GM18861 (cell line): Measurements from ENCODE around the gene HIPK2.
"Not testable (repeated sequence)": the region's sequence is repeated elsewhere in the genome, so short reads cannot be mapped to it uniquely, and the experiment has no call there.

Source experiments
- ATAC-seq: cut with Tn5 transposase; IDR thresholded peaks from one replicate; pipeline ENCODE4 v1.9.1; 2021; ENCODE audit not compliant: unreplicated experiment

Gene HIPK2

GRCh38 chr7:139631520-139632031 is 146.2 kb downstream of the HIPK2 start:
- no peak for ATAC-seq

GRCh38 chr7:139630643-139631519 is 146.9 kb downstream of the HIPK2 start:
- ATAC-seq: no peak

DNA sequence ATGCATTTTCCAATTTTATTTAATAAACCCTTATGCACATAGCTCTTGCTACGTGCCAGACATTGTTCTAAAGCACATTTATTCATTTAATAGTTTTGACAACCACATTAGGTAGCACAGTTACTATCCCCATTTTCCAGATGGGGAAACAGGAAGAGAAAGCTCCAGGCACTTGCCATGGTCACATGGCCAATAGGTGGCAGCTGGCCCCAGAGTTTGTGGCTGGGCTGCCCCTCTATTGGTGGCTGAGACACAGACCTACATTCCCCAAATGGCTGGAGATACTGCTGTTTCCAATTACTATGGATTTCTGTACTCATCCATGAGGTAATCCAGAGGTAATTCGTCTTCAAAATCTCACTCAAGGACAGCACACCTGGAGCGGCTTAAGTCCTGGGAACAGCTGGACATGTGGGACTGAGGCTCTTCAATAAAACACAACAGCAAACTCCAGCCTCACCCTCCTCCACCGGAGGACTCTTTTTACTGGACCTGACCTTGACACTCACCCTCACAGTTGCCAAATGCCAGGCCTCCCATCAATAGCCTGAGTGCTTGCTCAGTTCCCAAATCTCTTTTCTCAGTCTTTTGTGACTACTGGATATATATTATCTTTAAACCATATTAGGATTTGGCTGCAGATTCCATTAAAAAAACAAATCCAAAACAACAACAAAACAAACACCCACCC is 148.3 kb downstream of the HIPK2 start:
- ATAC-seq: no peak

GRCh38 chr7:139627831-139628230 is 150.0 kb downstream of the HIPK2 start:
- no peak for ATAC-seq

- ATAC-seq: no peak
These were observed 151.0 kb downstream of the HIPK2 start for GRCh38 chr7:139626817-139627216.

DNA sequence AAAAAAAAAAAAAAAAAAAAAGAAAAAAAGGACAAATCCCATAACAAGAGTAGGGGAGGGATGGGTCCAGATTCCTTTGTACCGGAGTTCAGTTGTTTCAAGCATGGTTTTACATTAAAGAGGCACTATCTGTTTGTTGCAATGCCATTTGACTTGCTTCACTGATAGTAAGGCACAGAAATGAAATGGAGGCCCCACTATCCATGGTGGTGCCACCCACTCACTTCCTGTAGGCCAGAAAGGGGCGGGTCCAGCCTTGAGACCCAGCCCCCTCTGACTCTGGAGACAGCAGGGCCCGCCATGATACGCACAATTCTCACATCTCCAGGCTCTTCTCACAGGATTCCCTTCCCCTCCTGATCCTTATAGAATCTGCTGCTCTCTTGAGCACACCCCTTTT is 154.3 kb downstream of the HIPK2 start:
- no peak for ATAC-seq

DNA sequence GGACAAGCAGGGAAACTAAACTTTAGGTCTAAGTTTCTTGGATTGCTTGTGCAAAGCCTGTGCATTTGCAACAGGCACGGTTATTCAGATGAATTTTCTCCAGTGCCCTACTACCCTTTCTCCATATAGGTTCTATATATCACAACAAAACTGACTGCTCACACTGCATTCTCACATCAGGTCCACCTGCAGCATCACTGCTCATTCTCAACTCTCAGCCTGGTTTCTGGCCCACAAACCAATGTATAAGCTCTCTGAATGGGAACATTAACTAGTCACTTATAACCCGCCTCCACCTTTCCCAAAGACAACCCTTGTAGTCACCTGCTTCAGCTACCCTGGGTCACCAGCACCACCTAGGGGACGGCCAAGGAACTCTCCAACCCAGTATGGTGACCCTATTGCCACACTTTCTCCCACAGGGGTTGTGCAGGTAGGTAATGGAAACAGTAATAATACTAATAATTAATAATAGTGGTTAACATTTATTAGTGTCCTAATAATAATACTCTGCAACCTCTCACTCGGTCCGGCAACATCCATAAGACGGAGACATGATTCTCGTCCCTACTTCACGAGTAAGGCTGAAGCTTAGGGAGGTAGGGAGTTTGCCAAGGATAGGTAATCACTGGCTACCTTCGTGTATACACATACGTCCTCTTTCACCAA is 157.0 kb downstream of the HIPK2 start:
- ATAC-seq: no peak

DNA sequence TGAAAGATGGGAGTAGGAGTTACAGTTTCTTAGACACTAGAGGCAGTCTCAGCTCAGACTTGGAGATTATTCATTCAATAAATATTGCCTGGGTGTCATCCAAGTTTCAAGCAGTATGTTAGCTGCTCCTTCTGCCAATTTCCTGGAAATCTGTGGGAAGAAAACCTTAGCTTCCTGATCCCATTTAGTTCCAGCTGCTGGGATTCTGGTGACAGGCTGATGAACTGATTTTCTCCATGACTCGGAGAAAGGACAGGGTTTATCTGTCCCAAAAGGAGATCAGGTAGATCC is 158.5 kb downstream of the HIPK2 start:
- ATAC-seq: no peak

DNA sequence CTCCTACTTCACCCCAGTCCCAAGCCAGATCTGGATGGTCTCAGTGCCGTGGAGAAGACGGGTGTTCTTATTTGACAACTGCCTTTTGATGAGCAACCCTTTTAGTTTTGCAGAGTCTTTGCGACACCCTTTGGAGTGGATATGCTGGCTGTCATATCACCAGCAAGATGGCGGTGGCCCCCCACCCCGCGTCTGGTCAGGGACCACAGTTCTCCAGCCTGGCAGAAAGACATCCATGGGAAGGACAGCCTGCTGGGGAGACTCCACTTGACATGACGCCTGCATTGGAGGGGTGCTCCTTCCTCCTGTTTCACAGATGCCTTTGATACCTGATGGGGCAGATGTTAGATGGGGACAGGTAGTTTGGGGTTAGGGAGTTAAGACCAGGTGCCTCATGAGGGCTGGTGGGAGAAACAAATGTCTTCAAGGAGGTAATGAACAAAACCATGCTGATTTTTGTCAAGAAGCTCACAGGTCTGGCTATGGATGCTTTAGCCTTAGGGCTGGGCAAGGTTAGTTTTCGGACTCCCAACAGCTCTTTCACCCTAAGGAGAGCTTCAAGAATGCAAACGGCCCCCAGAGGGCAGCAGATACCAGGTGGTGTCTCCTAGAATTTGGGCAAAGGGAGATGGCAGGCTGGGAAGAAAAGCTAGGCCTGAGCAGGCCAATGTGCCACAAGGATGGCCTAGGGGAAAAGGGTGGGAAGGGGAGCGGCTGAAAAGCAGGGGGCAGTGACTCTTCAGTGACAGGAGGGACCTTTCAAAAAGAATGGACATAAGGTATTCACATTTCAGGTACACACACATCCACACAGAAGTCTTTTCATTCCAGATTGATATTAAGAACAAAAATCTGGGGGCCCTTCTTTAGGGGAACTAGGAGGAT is 159.1 kb downstream of the HIPK2 start:
- ATAC-seq: no peak

DNA sequence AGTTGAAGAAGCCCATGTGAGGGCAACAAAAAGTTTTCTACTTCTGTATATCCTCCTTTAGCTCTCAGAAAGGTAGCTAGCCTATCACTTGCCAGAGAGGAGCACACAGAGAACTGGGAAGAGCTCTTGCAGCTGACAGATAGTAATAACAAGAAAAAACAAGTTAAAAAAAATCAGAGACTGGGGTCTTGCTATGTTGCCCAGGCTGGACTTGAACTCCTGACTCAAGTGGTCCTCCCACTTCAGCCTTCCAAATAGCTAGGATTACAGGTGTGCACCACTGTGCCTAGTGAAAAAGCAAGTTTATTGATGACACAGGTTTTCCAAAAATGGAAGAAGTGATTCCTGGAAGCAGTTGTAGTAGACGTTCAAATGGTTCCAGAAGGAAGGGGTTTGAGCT is 160.7 kb downstream of the HIPK2 start:
- no peak for ATAC-seq

GRCh38 chr7:139614886-139615285 is 162.9 kb downstream of the HIPK2 start:
- ATAC-seq: no peak

GRCh38 chr7:139613971-139614411 is 163.8 kb downstream of the HIPK2 start:
- no peak for ATAC-seq

DNA sequence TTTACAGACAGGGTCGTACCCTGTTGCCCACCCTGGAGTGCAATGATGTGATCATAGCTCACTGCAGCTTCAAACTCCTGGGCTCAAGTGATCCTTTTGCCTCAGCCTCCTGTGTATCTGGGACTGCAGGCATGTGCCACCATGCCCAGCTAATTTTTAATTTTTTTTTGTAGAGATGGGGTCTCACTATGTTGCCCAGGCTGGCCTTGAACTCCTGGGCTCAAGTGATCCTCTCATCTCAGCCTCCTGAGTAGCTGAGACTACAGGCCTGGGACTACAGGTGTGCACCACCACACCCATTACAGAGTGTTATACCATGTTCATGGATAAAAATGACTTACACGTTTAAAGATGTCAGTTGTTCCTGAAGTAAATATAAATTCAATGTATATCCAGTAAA is 166.2 kb downstream of the HIPK2 start:
- not testable (repeated sequence) for ATAC-seq

DNA sequence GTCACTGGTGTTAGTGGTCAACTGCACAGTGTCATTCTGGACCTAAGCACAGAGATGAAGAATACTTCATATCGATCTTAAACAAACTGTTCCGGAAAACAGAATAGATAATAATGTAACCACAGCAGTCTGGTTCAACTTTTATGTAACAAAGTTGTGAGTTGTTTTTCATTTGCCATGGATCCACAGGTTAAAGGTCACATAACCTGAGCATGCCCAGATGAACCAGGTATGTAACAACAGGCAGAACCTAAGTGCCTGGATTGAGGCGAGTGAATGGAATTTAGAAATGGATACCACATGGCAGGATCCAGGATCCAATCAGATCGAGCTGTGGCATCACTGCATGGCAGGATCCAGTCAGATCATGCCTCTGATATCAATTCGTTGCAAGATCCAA is 167.2 kb downstream of the HIPK2 start:
- no peak for ATAC-seq

GRCh38 chr7:139603896-139604295 is 173.9 kb downstream of the HIPK2 start:
- no peak for ATAC-seq

DNA sequence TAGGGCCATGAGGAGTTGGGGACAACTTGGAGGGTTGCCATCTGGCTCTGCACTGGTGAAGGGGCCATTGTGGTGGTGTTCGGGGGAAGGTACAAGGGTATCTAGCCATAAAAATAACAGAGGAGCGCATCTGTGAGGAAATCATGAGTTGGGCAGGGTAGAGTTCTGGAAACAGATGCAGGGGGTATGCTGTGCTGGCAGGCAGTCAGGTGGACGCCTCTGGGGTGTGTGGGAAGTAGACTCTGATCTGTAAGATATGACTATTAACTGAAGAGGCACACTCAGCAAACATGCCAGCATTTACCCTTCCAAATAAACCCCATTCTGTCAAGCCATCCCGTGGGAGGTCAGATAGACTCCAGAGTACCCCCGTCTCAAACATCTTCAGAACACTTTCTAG is 174.5 kb downstream of the HIPK2 start:
- ATAC-seq: no peak

GRCh38 chr7:139602143-139602722 is 175.6 kb downstream of the HIPK2 start:
- no peak for ATAC-seq

DNA sequence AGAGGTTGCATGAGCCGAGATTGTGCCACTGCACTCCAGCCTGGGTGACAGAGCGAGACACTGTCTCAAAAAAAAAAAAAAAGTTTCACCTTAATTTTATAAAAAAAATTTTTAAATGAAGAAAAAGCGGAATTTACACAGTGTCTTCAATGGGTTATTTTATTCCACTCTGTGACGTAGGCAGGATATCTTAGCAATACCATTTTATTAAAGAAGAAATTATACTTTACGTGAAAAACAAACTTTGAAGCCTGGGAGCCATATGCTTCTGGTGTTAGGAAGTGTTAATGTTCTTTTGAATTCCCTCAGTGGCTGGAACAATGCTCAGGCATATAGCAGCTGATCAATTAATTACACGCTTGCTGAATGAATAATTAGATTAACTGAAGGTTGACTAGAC is 176.6 kb downstream of the HIPK2 start:
- no peak for ATAC-seq

GRCh38 chr7:139600306-139600705 is 177.5 kb downstream of the HIPK2 start:
- no peak for ATAC-seq

GRCh38 chr7:139598642-139599041 is 179.2 kb downstream of the HIPK2 start:
- no peak for ATAC-seq
